ENCODE measurements around the gene RUNDC1. TPM values are rescaled to one million over a fixed set of nuclear protein-coding genes. Genes with fewer than 3 reads are reported as not detected.
A peak's percentile ranks its signal among the peaks of the same experiment; 100 is the strongest.

The RUNDC1 gene
- polyA plus RNA-seq, 1 donor = 14.2 TPM

DNA sequence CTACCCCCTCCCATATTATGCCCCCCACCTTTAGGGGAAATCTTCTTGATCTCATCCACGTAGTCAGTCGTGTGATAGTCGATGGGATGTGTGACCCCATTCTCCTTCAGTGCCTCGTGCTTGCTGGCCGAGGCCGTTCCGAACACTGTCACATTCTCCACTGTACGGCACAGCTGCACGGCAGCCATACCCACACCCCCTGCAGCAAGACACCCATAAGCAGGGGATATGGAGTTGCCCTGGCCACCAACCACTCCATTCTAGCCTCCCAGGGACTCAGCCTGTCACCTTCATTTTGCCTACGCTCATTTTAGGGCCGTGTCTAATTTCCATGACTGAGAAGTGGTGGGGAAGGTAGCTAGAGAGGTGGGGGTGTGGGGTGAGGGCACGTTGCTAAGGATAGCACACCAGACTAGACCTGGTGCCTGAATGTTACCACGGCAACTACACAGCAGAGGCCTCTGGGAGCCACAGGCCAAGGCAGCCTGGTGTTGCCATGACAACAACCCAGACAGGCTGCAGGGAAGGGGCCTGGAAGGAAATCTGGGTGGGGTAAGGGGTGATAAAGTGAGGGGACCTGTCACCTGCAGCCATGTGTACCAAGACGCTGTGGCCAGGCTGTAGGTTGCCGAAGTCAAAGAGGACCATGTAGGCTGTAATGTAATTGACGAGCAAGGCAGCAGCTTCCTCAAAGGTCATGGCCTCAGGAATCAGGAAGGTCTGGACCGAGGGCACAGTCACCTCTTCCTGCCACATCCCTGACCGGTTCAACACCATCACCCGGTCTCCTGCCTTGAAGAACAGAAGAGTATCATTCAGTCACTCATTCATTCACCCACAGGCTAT is 37.9 kb downstream of the RUNDC1 start:
- DNase-seq = peak in 1 of 2 donors; percentile 34
- H3K27ac ChIP-seq (ENCODE audit: low read length) = no peak overlapping the region
- H3K36me3 ChIP-seq (ENCODE audit: control insufficient read depth, insufficient read depth, low read length) = peaks cover 50% of the 10 kb centered on the region
- peaks cover 25% of the 10 kb centered on the region for H3K4me1 ChIP-seq (ENCODE audit: control insufficient read depth, insufficient read depth, low read length)
- H3K27me3 ChIP-seq (ENCODE audit: control insufficient read depth, insufficient read depth, low read length) = no peaks in the 10 kb centered on the region
- H3K4me3 ChIP-seq (ENCODE audit: low read length) = no peak overlapping the region
- H3K9me3 ChIP-seq (ENCODE audit: control insufficient read depth, low read depth, low read length) = no peaks in the 10 kb centered on the region
- 73% methylated on average over 3 of the region's 19 CpGs for WGBS (ENCODE audit: insufficient coverage, low lambda C conversion rate)

DNA sequence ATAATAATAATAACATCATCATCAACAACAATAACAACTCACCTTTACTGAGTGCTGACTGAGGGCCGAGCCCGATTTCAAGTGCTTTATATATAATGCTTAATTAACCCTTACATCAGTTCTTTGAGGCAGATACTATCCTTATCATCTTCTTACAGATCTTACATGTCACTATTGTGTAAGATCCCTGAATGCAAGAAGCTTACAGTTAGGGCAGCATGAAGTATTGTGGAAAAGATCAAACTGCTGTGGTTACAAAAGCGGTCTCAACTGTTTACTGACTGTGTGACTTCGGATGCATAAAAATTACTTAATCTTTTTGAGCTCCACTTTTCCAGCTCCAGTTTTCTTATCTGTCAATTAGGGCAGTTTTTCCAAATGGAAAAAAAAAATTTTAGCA is 38.6 kb downstream of the RUNDC1 start:
- H3K4me3 ChIP-seq (ENCODE audit: low read length) = no peak overlapping the region
- no peak overlapping the region for H3K27ac ChIP-seq (ENCODE audit: low read length)
- H3K4me1 ChIP-seq (ENCODE audit: control insufficient read depth, insufficient read depth, low read length) = peaks cover 25% of the 10 kb centered on the region
- no peaks in the 10 kb centered on the region for H3K27me3 ChIP-seq (ENCODE audit: control insufficient read depth, insufficient read depth, low read length)
- 33% methylated on average over 2 of the region's 4 CpGs for WGBS (ENCODE audit: insufficient coverage, low lambda C conversion rate)
- no peaks in the 10 kb centered on the region for H3K9me3 ChIP-seq (ENCODE audit: control insufficient read depth, low read depth, low read length)
- no peak for DNase-seq
- H3K36me3 ChIP-seq (ENCODE audit: control insufficient read depth, insufficient read depth, low read length) = peaks cover 43% of the 10 kb centered on the region

DNA sequence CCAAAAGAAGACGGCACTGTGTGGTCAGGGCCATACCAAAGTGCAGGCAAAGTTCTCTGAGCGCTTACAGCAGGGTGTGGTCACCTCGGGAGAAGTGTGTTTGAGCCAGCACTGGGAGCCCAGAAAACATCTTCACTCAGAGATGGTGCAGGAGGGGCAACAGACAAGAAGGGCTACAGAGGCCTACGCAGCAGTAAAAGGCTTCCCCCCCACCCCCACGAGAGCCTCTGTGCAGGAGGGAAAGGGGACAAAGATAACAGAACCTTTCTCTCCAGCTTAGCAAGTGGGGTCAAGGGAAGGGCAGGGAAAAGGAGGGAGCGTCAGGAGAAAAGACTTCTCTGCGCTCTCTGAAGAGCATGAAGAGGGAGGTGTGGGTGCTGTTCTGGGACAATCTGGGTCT is 39.1 kb downstream of the RUNDC1 start:
- H3K27ac ChIP-seq (ENCODE audit: low read length) = peak overlapping the region; percentile 4
- peaks cover 27% of the 10 kb centered on the region for H3K4me1 ChIP-seq (ENCODE audit: control insufficient read depth, insufficient read depth, low read length)
- H3K9me3 ChIP-seq (ENCODE audit: control insufficient read depth, low read depth, low read length) = no peaks in the 10 kb centered on the region
- H3K36me3 ChIP-seq (ENCODE audit: control insufficient read depth, insufficient read depth, low read length) = peaks cover 38% of the 10 kb centered on the region
- no CpG with 5 or more reads among the region's 7 CpGs for WGBS (ENCODE audit: insufficient coverage, low lambda C conversion rate)
- H3K4me3 ChIP-seq (ENCODE audit: low read length) = no peak overlapping the region
- peak in 1 of 2 donors; percentile 46 for DNase-seq
- no peaks in the 10 kb centered on the region for H3K27me3 ChIP-seq (ENCODE audit: control insufficient read depth, insufficient read depth, low read length)

DNA sequence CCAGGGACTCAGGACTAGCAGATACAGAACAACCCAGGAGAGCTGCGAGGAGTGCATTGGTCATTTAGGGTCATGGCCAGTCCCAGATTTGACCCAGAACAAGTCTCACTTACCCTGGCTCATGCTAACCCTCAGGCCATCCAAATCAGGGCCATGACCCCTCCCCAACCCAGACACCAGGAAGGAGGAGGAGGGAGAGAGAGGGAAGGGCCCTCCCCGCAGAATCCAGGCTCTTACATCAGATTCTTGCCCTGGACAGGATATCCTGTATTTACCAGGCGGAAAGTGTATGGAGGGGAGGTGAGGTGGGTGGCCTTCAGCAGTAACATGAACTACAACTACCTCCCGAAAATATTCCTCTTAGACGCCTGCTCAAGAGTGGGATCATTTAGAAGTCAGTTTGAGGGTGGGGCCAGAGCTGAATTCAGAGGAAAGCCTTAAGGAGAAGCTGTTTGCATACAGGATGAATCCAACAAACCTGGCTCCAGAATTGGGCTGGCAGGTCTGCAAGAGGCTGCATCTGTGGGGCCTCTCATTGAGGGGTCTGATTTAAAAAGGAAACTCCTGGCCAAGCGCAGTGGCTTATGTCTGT is 39.8 kb downstream of the RUNDC1 start:
- no CpG with 5 or more reads among the region's 6 CpGs for WGBS (ENCODE audit: insufficient coverage, low lambda C conversion rate)
- H3K27me3 ChIP-seq (ENCODE audit: control insufficient read depth, insufficient read depth, low read length) = no peaks in the 10 kb centered on the region
- DNase-seq = no peak
- peaks cover 32% of the 10 kb centered on the region for H3K36me3 ChIP-seq (ENCODE audit: control insufficient read depth, insufficient read depth, low read length)
- H3K27ac ChIP-seq (ENCODE audit: low read length) = peak overlapping the region; percentile 4
- no peak overlapping the region for H3K4me3 ChIP-seq (ENCODE audit: low read length)
- peaks cover 31% of the 10 kb centered on the region for H3K4me1 ChIP-seq (ENCODE audit: control insufficient read depth, insufficient read depth, low read length)
- no peaks in the 10 kb centered on the region for H3K9me3 ChIP-seq (ENCODE audit: control insufficient read depth, low read depth, low read length)

DNA sequence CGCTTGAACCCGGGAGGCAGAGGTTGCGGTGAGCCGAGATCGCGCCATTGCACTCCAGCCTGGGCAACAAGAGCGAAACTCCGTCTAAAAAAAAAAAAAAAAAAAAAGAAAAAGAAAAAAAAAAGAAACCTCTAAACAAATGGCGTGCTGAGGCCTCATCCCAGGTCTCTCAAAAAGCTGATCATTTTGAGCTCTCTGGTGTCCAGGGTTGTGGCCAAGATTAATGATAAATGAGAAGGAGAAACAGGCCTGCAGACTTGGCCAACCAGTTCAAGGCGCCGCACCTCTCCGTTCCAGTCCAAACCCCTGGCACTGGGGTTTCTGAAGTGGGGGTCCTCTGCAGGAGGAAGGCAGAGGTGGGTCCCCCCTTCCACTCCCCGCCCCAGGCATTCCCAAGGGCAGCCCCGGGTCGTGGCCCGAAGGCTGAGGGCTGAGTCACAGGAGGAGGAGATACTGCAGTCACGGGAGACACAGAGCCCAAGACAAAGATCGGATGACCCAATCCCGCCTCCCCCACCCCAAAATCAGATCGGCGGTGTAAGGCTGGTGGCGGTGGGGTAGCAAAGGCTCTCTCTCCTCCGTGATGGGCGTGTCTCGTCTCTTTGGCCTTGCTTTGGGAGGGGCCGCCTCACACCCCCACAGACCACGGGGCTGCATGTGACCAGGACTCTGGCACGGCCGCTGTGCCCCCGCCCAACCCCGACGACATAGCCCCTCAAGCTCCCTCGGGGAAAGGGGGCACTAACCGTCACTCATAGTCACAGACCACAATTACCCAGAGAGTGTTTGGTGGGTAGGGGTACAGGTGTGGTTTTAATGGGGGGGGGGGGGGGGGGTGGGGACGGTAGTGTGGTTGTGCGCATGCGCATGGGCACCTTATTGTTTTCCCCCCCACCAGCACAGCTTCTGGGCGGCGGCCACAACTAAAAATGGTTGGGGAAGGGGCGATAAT is 40.7 kb downstream of the RUNDC1 start:
- Histone ChIP-seq H3K36me3 (ENCODE audit: control insufficient read depth, insufficient read depth, low read length) (peaks cover 22% of the 10 kb centered on the region), H3K9me3 (ENCODE audit: control insufficient read depth, low read depth, low read length) (no peaks in the 10 kb centered on the region), H3K4me3 (ENCODE audit: low read length) (peak overlapping the region; percentile 98), H3K27me3 (ENCODE audit: control insufficient read depth, insufficient read depth, low read length) (no peaks in the 10 kb centered on the region), H3K27ac (ENCODE audit: low read length) (peak overlapping the region; percentile 89), H3K4me1 (ENCODE audit: control insufficient read depth, insufficient read depth, low read length) (peaks cover 31% of the 10 kb centered on the region)
- WGBS (ENCODE audit: insufficient coverage, low lambda C conversion rate) = no CpG with 5 or more reads among the region's 40 CpGs
- DNase-seq = peak; percentile 78 to 85

DNA sequence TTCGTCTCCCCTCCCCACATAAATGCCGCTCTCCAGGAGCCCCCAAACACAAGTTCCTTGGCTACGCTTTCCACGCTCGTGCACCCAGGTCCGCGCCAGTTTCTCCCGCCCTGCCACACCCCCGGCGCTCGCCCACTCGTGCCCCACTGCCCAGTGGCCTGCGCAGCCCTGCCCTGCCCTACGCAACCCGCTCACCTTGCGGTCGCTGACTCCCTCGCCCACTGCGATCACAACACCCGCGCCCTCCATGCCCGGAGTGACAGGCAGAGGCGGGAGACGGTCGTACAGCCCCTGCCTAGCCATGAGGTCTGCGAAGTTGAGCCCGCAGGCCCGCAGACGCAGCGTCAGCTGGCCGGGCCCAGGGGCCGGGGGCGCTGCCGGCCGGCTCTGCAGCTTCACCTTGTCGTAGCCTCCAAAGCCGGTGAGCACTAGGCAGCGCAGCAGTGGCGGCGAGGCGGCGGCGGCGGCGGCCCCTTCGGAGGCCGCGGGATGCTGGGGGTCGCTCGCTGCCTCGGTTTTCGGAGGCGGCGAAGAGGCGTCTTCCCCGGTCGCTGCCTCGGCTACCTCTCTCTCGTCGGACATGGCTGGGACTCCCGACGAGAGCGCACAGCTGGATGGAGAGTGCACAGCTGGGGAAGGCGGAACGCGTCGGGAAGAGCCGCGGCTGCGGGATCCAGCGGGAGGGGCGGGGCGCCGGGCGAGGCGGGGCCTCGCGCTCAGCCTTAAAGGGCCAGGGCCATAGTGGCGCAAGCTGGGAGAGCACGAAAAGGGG is 41.6 kb downstream of the RUNDC1 start, which contains the start of gene VAT1:
Gene VAT1 (minus strand): TSS at position 645 of the 772 bp plus-strand sequence. CDS start 63 bp downstream, at position 582.
- Histone ChIP-seq H3K27ac (ENCODE audit: low read length) (peak within 1 kb of the TSS; percentile 89), H3K9me3 (ENCODE audit: control insufficient read depth, low read depth, low read length) (no peaks in the 10 kb centered on the region), H3K36me3 (ENCODE audit: control insufficient read depth, insufficient read depth, low read length) (peaks cover 16% of the 10 kb centered on the region), H3K4me3 (ENCODE audit: low read length) (peak within 1 kb of the TSS; percentile 98), H3K27me3 (ENCODE audit: control insufficient read depth, insufficient read depth, low read length) (no peaks in the 10 kb centered on the region), H3K4me1 (ENCODE audit: control insufficient read depth, insufficient read depth, low read length) (peaks cover 31% of the 10 kb centered on the region)
- no CpG with 5 or more reads among the region's 80 CpGs for WGBS (ENCODE audit: insufficient coverage, low lambda C conversion rate)
- DNase-seq = peak; percentile 81 to 87

DNA sequence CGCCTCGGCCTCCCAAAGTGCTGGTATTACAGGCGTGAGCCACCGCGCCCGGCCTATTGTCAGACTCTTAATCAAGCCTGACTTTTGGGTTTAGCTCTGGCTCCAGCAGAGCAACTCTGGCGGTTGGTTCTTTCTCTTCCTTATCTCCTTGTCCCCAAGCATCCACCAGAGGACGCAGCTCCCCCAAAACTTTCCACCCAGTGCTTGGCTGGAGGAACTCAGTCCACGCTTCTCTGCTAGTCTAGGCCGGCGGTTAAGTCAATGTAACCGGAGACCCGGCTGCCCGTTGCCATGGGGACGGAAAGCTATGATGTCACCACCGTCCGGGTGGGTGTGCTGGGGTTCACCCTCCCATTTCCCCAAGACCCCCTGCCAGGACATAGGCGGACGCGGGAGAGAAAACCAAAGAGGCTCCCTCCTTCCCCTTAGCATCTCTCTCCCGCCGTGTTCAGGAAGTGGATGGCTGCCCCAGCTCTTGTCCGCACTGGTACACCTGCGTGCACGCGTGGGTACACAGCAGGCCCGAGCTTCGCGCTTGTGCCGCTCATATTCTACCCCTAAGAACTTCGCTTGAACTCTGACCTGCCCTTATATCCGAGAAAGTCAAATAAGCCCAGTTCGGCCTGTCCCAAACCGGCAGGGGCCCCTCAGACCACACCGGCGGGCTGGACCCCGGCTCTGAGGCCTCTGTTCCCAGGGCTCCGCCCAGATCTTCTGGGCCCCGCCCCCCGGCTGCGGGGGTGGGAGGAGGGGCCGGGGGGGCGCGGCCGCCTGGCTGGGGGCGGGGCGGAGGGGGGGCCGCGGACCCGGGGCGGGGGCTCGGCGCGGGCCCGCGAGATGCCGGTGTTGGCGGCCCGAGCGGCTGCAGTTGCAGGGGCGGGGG is 44.3 kb downstream of the RUNDC1 start, which contains the start of gene RND2:
Gene RND2 (plus strand): TSS at position 825 of the 883 bp plus-strand sequence. CDS start 117 bp downstream, outside the sequence.
- peak within 1 kb of the TSS; percentile 58 for H3K27ac ChIP-seq (ENCODE audit: low read length)
- H3K9me3 ChIP-seq (ENCODE audit: control insufficient read depth, low read depth, low read length) = no peaks in the 10 kb centered on the region
- no peaks in the 10 kb centered on the region for H3K36me3 ChIP-seq (ENCODE audit: control insufficient read depth, insufficient read depth, low read length)
- H3K4me1 ChIP-seq (ENCODE audit: control insufficient read depth, insufficient read depth, low read length) = peaks cover 17% of the 10 kb centered on the region
- WGBS (ENCODE audit: insufficient coverage, low lambda C conversion rate) = no CpG with 5 or more reads among the region's 61 CpGs
- peak within 1 kb of the TSS; percentile 66 for H3K4me3 ChIP-seq (ENCODE audit: low read length)
- peak; percentile 88 for DNase-seq
- H3K27me3 ChIP-seq (ENCODE audit: control insufficient read depth, insufficient read depth, low read length) = no peaks in the 10 kb centered on the region

DNA sequence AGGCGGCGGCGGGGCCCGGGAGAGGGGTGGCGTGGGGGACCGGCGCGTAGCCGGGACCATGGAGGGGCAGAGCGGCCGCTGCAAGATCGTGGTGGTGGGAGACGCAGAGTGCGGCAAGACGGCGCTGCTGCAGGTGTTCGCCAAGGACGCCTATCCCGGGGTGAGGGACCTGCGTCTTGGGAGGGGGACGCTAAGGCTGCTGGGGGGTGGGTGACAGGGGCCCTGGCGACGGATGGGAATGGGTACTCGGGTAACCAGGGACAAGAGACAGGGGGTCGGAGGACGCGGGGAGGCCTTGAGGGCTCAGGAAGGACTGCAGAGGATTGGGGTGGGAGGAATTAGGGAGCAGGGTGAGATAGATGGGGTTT is 44.9 kb downstream of the RUNDC1 start:
- Histone ChIP-seq H3K27me3 (ENCODE audit: control insufficient read depth, insufficient read depth, low read length) (no peaks in the 10 kb centered on the region), H3K4me3 (ENCODE audit: low read length) (peak overlapping the region; percentile 39), H3K9me3 (ENCODE audit: control insufficient read depth, low read depth, low read length) (no peaks in the 10 kb centered on the region), H3K27ac (ENCODE audit: low read length) (no peak overlapping the region), H3K36me3 (ENCODE audit: control insufficient read depth, insufficient read depth, low read length) (no peaks in the 10 kb centered on the region), H3K4me1 (ENCODE audit: control insufficient read depth, insufficient read depth, low read length) (peaks cover 11% of the 10 kb centered on the region)
- DNase-seq = no peak
- 0% methylated on average over 1 of the region's 27 CpGs for WGBS (ENCODE audit: insufficient coverage, low lambda C conversion rate)
